A549 (cell line): ENCODE data around the gene TRIM73.
"Not testable (repeated sequence)": the region's sequence is repeated elsewhere in the genome, so short reads cannot be mapped to it uniquely, and the experiment has no call there.

ENCODE experiments used
- EP300 ChIP-seq, 2 experiments: fragments of >200 bp; sonication (Bioruptor Twin); formaldehyde crosslinking; IDR thresholded peaks; 2 replicates in 1 of 2; 3 replicates in 1 of 2; pipeline ENCODE4 v1.6.1; 2016 to 2017
- JUNB ChIP-seq: fragments of >200 bp; sonication (Bioruptor Twin); formaldehyde crosslinking; IDR thresholded peaks from 2 replicates; pipeline ENCODE4 v1.6.1; 2016
- POLR2A ChIP-seq: IDR thresholded peaks from 2 replicates; pipeline ENCODE4 v1.6.1; 2012; ENCODE audit warnings: mild to moderate bottlenecking, low read length
- SMC3 ChIP-seq: fragments of >200 bp; sonication (Bioruptor Twin); formaldehyde crosslinking; IDR thresholded peaks from 3 replicates; pipeline ENCODE4 v1.6.1; 2018; ENCODE audit warnings: inconsistent platforms
- TF ChIP-seq, protein P1 (sequence below): fragments of >200 bp; sonication (Bioruptor Twin); formaldehyde crosslinking; IDR thresholded peaks from 3 replicates; pipeline ENCODE4 v1.5.1; 2016

DNA sequence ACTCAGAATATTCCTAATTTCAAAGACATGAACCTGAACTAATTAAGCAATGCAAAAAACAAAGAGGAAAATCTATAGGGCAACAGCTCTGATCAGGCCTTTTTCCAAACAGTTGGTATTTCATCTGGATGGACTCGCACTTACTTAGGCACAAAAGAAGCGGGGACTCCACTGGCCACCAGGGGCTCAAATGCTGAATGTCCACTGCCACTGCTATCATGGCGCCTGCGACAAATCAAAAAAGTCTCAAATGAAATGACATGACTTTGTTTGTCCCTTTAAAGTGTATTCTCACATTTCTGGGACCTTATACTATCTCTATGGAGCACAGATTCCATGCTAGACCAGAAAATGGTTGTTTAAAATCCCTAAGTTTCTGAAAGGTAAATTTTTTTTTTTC, 43.6 kb downstream of the TRIM73 start:
- TF ChIP-seq, protein P1, sequence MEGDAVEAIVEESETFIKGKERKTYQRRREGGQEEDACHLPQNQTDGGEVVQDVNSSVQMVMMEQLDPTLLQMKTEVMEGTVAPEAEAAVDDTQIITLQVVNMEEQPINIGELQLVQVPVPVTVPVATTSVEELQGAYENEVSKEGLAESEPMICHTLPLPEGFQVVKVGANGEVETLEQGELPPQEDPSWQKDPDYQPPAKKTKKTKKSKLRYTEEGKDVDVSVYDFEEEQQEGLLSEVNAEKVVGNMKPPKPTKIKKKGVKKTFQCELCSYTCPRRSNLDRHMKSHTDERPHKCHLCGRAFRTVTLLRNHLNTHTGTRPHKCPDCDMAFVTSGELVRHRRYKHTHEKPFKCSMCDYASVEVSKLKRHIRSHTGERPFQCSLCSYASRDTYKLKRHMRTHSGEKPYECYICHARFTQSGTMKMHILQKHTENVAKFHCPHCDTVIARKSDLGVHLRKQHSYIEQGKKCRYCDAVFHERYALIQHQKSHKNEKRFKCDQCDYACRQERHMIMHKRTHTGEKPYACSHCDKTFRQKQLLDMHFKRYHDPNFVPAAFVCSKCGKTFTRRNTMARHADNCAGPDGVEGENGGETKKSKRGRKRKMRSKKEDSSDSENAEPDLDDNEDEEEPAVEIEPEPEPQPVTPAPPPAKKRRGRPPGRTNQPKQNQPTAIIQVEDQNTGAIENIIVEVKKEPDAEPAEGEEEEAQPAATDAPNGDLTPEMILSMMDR: not testable (repeated sequence)
- not testable (repeated sequence) for TF ChIP-seq POLR2A; SMC3; EP300 (IDR thresholded peaks at IDR 0.05); JUNB
